Glomerular visceral epithelial cell (primary cell): ENCODE data around the gene LIMA1.
"Not testable (repeated sequence)": the region's sequence is repeated elsewhere in the genome, so short reads cannot be mapped to it uniquely, and the experiment has no call there.

Experiments used
- DNase-seq: peaks from one replicate; pipeline ENCODE4 v3.0.0-alpha.2; 2016; ENCODE audit errors: extremely low spot score

LIMA1 gene

GRCh38 chr12:50187084-50187900 is 96.0 kb downstream of the LIMA1 start:
- peak; percentile 54 for DNase-seq

GRCh38 chr12:50186681-50187080 is 96.6 kb downstream of the LIMA1 start:
- DNase-seq = peak; percentile 32

GRCh38 chr12:50185970-50186663 is 97.2 kb downstream of the LIMA1 start:
- peak; percentile 23 for DNase-seq

- DNase-seq = no peak
These were observed 97.9 kb downstream of the LIMA1 start for GRCh38 chr12:50185301-50185895.

GRCh38 chr12:50184261-50184660 is 99.1 kb downstream of the LIMA1 start:
- DNase-seq = no peak

- DNase-seq = no peak
These were observed 100.9 kb downstream of the LIMA1 start for GRCh38 chr12:50182461-50182860.

- no peak for DNase-seq
These were observed 101.6 kb downstream of the LIMA1 start for GRCh38 chr12:50181691-50182090.

GRCh38 chr12:50175716-50176026 is 107.6 kb downstream of the LIMA1 start:
- DNase-seq = no peak

- peak; percentile 64 for DNase-seq
These were observed 108.2 kb downstream of the LIMA1 start for GRCh38 chr12:50174971-50175715.

GRCh38 chr12:50167049-50167828 is 116.1 kb downstream of the LIMA1 start, which contains the start of gene CERS5:
CERS5 (minus strand) TSS chr12:50167369; CDS start chr12:50167297, 72 bp downstream.
- DNase-seq = peak; percentile 99

GRCh38 chr12:50166799-50167048 is 116.6 kb downstream of the LIMA1 start:
- DNase-seq = no peak

GRCh38 chr12:50164963-50165362 is 118.4 kb downstream of the LIMA1 start:
- no peak for DNase-seq

- DNase-seq = no peak
These were observed 121.1 kb downstream of the LIMA1 start for GRCh38 chr12:50162230-50162629.

- DNase-seq = no peak
These were observed 122.7 kb downstream of the LIMA1 start for GRCh38 chr12:50160643-50161042.

- DNase-seq = no peak
These were observed 126.1 kb downstream of the LIMA1 start for GRCh38 chr12:50157259-50157658.

- no peak for DNase-seq
These were observed 126.7 kb downstream of the LIMA1 start for GRCh38 chr12:50156641-50157040.

GRCh38 chr12:50154947-50155346 is 128.4 kb downstream of the LIMA1 start:
- not testable (repeated sequence) for DNase-seq

GRCh38 chr12:50151047-50151687 is 132.2 kb downstream of the LIMA1 start:
- peak; percentile 13 for DNase-seq

GRCh38 chr12:50149311-50149710 is 134.0 kb downstream of the LIMA1 start:
- no peak for DNase-seq

GRCh38 chr12:50148011-50148410 is 135.3 kb downstream of the LIMA1 start:
- DNase-seq = not testable (repeated sequence)

GRCh38 chr12:50147281-50147680 is 136.0 kb downstream of the LIMA1 start:
- DNase-seq = no peak
